Measurements from ENCODE around the gene FRMD4A.

DNA sequence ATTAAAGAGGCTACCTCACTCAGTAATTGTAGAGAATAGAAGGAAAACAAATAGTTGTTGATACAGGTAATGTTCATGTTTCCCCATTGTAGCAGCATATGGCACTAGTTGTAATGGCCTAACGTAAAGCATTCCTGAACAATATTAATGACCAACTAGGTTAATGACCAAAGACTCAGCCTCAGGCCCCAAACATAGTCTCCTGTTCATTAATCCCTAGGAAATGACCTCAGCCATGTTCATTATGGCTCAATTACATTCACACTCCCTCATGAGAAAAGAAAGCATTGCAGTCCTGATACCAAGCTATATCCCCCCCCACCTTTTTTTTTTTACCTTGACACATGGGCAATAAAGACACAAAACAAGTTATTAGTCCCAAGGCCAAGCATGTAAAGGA, 12.7 kb downstream of the FRMD4A start:
- TF ChIP-seq, protein P1, sequence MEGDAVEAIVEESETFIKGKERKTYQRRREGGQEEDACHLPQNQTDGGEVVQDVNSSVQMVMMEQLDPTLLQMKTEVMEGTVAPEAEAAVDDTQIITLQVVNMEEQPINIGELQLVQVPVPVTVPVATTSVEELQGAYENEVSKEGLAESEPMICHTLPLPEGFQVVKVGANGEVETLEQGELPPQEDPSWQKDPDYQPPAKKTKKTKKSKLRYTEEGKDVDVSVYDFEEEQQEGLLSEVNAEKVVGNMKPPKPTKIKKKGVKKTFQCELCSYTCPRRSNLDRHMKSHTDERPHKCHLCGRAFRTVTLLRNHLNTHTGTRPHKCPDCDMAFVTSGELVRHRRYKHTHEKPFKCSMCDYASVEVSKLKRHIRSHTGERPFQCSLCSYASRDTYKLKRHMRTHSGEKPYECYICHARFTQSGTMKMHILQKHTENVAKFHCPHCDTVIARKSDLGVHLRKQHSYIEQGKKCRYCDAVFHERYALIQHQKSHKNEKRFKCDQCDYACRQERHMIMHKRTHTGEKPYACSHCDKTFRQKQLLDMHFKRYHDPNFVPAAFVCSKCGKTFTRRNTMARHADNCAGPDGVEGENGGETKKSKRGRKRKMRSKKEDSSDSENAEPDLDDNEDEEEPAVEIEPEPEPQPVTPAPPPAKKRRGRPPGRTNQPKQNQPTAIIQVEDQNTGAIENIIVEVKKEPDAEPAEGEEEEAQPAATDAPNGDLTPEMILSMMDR (IDR thresholded peaks at IDR 0.05) = no peak
- TF ChIP-seq POLR2A (IDR thresholded peaks at IDR 0.05) = no peak
